GM18507 (cell line): ENCODE data around the gene IRS2.

Experiments
- DNase-seq: peaks from one replicate; pipeline ENCODE4 v3.0.0; 2011; ENCODE audit warnings: low read depth; ENCODE audit not compliant: insufficient read length; ENCODE audit errors: extremely low spot score
- FAIRE-seq: peaks from 2 replicates; lab custom pipeline; 2011; peaks lifted over from hg19 to GRCh38; lab: Jason Lieb, UNC

The IRS2 gene

DNA sequence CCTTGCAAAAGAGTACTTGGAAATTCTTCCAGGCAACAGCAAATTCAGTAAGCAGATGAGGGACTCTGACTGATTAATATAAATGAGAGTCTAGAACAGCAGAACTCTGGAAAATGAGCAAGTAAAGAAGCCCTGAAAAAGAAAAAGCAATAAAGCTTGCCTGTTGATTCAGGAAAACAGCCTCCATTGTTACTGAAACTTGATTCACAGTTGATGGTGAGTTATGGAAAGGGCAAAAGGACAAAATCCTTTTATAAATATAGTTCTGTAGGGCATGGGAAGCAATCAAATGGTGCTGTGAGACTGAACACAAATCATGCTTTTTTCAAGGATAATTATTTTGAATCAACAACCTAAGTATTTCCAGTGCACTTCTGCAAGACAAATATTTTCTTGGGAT lies 67.7 kb downstream of the IRS2 start:
- no peak for FAIRE-seq
- DNase-seq, result no peak

DNA sequence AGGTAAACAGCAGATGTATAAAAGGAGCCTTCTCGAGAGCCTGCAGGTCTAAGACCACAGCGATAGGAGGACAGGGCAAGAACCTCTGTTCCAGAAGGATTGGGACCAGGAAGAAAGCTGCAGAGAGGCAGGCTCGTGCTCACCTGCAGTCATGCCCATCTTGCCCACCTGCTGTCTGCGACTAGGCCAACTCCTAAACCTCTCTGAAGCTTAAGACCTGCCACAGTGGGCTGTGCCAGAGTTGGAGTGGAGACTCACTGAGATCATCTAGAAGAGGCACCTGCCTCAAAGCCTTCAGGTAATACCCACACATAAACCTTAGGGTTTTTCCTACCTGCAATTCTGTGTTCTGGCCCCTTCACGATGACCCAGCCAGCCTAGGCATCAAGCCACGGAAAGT lies 68.7 kb downstream of the IRS2 start:
- DNase-seq, result no peak
- FAIRE-seq, result no peak

GRCh38 chr13:109715902-109716301 lies 70.5 kb downstream of the IRS2 start:
- DNase-seq, result no peak
- no peak for FAIRE-seq

DNA sequence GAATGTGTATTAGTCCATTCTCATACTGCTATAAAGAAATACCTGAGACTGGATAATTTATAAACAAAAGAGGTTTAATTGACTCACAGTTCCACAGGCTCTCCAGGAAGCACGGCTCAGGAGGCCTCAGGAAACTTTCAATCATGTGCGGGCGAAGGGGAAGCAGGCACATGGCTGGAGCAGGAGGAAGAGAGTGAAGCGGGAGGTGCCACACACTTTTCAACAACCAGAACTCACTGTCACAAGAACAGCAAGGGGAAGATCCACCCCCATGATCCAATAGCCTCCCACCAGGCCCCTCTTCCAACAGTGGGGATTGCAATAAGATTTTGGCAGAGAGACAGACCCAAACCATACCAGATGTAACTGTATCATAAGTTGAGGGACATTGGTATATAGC lies 72.7 kb downstream of the IRS2 start:
- FAIRE-seq (no peak), DNase-seq (no peak)

GRCh38 chr13:109712124-109712722 lies 74.2 kb downstream of the IRS2 start:
- no peak for FAIRE-seq
- no peak for DNase-seq

DNA sequence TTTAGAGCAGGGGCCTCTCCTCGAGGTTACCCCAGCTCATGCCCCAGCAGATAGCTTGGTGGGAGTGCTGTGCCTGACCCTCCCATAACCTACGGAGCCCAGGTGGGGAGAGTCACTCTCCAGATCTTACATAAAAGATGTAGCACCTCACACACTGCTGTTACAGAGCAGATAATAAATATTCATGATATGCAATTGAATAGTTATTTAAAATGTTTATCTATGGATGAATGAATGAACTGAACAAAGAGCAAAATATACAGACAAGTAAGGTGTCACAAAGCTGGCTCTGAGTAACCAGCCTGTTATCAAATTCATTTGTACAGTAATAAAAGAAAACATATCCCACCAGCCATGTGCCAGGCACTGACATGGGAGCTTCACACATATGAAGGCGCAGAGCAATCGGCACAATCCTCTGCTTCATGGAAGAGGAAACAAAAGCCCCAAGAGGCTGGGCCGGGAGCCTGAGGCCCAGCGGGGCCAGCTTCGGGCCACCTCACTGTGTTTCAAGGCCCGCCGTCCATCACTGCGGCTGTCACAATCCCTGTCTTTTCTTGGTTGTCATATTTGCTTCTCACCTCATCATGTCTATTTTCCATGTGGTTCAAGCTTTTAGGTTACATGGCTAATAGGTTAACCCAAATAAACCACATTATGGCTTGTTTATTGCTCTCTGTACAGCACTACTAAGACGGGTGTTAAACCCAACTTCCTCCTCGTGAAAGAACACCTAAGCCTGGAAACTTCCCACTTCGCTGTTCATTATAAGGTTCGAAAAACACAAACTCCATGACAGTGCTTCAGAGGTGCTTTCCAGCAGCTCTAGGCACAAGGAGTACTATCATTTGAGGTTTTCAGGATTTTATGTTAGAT lies 78.4 kb downstream of the IRS2 start:
- DNase-seq (no peak), FAIRE-seq (no peak)

- FAIRE-seq, result no peak
- DNase-seq, result no peak
Observed at GRCh38 chr13:109707044-109707741, 79.2 kb downstream of the IRS2 start.

GRCh38 chr13:109706015-109706715 lies 80.2 kb downstream of the IRS2 start:
- no peak for DNase-seq
- FAIRE-seq, result no peak

- no peak for FAIRE-seq
- no peak for DNase-seq
Observed at GRCh38 chr13:109704771-109705635, 81.4 kb downstream of the IRS2 start.

- FAIRE-seq, result no peak
- no peak for DNase-seq
Observed at GRCh38 chr13:109703250-109703649, 83.1 kb downstream of the IRS2 start.
